ENCODE data around the gene SLC29A4. TPM values are rescaled to one million over a fixed set of nuclear protein-coding genes. Genes with fewer than 3 reads are reported as not detected.
"Not testable (repeated sequence)": the region's sequence is repeated elsewhere in the genome, so short reads cannot be mapped to it uniquely, and the experiment has no call there.

The SLC29A4 gene
- total RNA-seq, 1 donor from 2014 or later = 1.8 TPM

GRCh38 chr7:5265320-5266190, 17.2 kb upstream of the SLC29A4 start:
- no peak for DNase-seq
- Mint-ChIP-seq H3K36me3 (ENCODE audit: low read depth) (no peaks in the 10 kb centered on the region), H3K4me1 (no peaks in the 10 kb centered on the region), H3K4me3 (no peak overlapping the region), H3K9me3 (no peaks in the 10 kb centered on the region), H3K27me3 (peaks cover 3% of the 10 kb centered on the region), H3K27ac (no peak overlapping the region)
- intact Hi-C loops (cut with micrococcal nuclease) = no loop called here

DNA sequence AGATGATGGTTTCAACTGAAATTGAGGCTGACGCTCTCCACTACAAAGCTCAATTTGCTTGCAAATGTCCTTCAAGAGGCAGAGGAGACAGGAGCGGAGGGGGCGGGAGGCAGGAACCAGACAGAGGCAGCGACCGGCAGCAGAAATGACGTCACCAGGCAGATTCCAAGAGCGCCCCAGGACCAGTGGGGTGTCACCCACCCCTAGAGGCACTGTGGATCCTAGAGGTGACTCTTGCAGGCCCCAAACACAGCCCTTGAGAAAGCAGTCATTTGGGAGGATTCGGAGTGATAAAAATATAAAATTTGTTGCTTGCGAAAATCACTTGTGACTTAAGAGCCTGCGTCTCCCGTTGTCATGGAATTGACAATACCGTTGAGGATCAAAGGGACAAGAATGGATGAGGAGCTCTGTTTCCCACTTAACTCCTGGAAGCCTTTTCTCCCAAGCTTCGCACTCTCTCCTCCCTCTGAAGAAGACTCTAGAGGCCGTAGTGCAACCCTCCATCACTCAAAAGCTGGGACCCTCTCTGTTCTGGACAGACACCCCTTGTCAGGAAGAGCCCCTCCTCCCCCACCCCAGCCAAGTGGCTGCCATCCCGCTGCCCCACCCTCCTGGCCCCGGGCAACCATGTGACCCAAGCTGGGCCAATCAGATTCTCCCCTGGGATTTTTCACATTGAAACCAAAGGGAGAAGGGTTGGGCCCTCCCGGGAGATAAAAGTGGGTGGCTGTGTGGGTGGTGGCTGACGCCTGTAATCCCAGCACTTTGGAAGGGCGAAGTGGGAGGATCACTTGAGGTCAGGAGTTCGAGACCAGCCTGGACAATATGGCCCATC, 16.3 kb upstream of the SLC29A4 start:
- H3K27me3 Mint-ChIP-seq = peaks cover 3% of the 10 kb centered on the region
- H3K36me3 Mint-ChIP-seq (ENCODE audit: low read depth) = no peaks in the 10 kb centered on the region
- H3K9me3 Mint-ChIP-seq = no peaks in the 10 kb centered on the region
- no peak for DNase-seq
- H3K27ac Mint-ChIP-seq = no peak overlapping the region
- H3K4me3 Mint-ChIP-seq = no peak overlapping the region
- intact Hi-C loops (cut with micrococcal nuclease) = no loop called here
- H3K4me1 Mint-ChIP-seq = no peaks in the 10 kb centered on the region

DNA sequence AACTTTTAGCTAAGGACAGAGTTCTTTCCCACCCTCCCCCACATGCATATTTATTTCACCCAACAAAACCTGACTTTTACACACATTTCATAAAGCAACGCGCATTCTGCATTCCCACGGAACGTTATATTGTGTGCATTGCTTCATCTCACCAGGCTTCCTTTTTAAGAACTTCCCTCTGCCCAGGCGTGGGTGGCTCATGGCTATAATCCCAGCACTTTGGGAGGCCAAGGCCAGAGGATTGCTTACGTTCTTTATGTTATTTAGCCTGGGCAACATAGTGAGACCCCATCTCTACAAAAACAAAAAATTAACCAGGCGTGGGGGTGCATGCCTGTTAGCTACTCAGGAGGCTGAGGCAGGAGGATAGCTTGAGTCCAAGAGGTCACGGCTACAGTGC, 14.9 kb upstream of the SLC29A4 start:
- H3K27me3 Mint-ChIP-seq; H3K36me3 Mint-ChIP-seq (ENCODE audit: low read depth); H3K4me1 Mint-ChIP-seq; H3K9me3 Mint-ChIP-seq; DNase-seq; H3K27ac Mint-ChIP-seq; intact Hi-C loops (cut with micrococcal nuclease); H3K4me3 Mint-ChIP-seq: not testable (repeated sequence)

- H3K9me3 Mint-ChIP-seq; DNase-seq; H3K27ac Mint-ChIP-seq; H3K36me3 Mint-ChIP-seq (ENCODE audit: low read depth); H3K4me1 Mint-ChIP-seq; intact Hi-C loops (cut with micrococcal nuclease); H3K27me3 Mint-ChIP-seq; H3K4me3 Mint-ChIP-seq: not testable (repeated sequence)
Observed at GRCh38 chr7:5269992-5270657, 12.6 kb upstream of the SLC29A4 start.

DNA sequence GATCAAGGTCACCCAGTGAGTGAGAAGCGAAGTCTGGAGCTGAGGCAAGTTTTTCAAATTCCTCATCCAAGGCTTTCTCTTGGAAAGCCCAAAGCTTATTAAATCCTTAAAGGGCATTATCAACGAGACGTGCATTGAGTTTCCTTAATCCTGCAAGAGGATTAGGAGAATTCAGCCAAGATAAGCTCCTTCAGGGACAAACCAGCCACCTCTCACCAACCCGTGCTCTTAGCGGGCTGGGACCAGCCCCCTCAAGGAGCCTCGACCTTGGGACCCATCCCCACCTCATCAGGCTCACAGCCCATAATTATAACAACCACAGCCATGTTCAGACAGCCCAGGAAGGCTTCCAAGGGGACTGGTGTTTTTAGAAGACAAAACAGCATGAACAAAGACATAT, 12.0 kb upstream of the SLC29A4 start:
- Mint-ChIP-seq H3K9me3 (no peaks in the 10 kb centered on the region), H3K27ac (no peak overlapping the region), H3K4me1 (no peaks in the 10 kb centered on the region), H3K4me3 (no peak overlapping the region), H3K27me3 (peaks cover 5% of the 10 kb centered on the region), H3K36me3 (ENCODE audit: low read depth) (no peaks in the 10 kb centered on the region)
- intact Hi-C loops (cut with micrococcal nuclease) = no loop called here
- no peak for DNase-seq

DNA sequence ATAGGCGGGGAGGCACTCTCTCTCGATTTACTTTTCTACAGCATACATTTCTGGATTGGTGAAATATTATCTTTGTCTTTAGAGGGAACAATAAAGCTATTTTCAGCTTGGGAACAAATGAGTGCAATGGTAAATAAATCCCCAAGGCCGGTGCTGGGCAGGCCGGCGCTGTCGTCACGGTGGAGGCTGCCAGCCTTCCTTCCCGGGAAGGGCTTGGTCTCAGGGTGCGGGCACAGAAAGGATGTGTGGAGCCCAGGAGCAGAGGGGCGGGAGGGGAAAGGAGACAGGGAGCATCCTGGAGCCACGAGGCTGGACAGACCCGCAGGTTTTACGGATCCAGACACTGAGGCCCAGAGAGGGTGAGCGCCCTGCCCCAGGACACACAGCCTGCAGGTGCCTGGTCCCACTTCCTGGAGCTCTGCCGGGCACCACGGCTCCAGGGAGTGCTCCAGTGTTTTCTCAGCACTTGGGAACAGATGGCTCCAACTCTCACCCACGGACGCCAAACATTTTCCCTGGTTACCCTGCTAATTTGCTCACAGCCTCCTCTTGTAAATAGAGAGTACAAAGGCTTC, 8.8 kb upstream of the SLC29A4 start:
- intact Hi-C loops (cut with micrococcal nuclease); DNase-seq; H3K27ac Mint-ChIP-seq; H3K9me3 Mint-ChIP-seq; H3K27me3 Mint-ChIP-seq; H3K36me3 Mint-ChIP-seq (ENCODE audit: low read depth); H3K4me3 Mint-ChIP-seq; H3K4me1 Mint-ChIP-seq: not testable (repeated sequence)

- intact Hi-C loops (cut with micrococcal nuclease) = no loop called here
- peaks cover 8% of the 10 kb centered on the region for H3K27me3 Mint-ChIP-seq
- H3K27ac Mint-ChIP-seq = no peak overlapping the region
- DNase-seq = no peak
- H3K4me1 Mint-ChIP-seq = no peaks in the 10 kb centered on the region
- no peak overlapping the region for H3K4me3 Mint-ChIP-seq
- no peaks in the 10 kb centered on the region for H3K36me3 Mint-ChIP-seq (ENCODE audit: low read depth)
- H3K9me3 Mint-ChIP-seq = no peaks in the 10 kb centered on the region
Observed at GRCh38 chr7:5274441-5274840, 8.3 kb upstream of the SLC29A4 start.

DNA sequence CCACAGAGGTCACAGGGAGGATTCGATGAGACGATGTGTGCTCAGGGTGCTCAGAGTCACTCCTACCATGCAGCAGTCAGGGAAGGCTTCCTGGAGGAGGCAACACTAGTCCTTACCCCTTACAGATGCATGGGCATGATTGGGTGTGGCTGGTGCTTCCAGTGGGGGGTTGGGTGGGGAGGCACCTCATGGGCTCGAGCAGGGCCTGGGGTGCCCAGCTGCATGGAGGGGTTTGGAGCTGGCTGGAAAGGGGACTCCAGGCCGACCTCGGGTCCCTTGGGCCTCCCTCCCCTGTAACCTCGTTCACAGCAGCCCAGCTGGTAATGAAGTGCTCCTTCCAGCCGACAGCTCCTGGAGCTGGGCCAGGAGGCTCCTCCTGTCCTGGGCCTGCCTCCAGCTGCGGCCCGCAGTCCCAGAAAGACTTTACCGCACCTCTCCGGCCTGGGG, 7.7 kb upstream of the SLC29A4 start:
- DNase-seq; H3K4me3 Mint-ChIP-seq; intact Hi-C loops (cut with micrococcal nuclease); H3K4me1 Mint-ChIP-seq; H3K27ac Mint-ChIP-seq; H3K36me3 Mint-ChIP-seq (ENCODE audit: low read depth); H3K9me3 Mint-ChIP-seq: not testable (repeated sequence)
- peaks cover 12% of the 10 kb centered on the region for H3K27me3 Mint-ChIP-seq

- H3K27me3 Mint-ChIP-seq; H3K4me1 Mint-ChIP-seq; DNase-seq; H3K27ac Mint-ChIP-seq; H3K4me3 Mint-ChIP-seq; H3K36me3 Mint-ChIP-seq (ENCODE audit: low read depth); H3K9me3 Mint-ChIP-seq; intact Hi-C loops (cut with micrococcal nuclease): not testable (repeated sequence)
Observed at GRCh38 chr7:5275510-5275909, 7.2 kb upstream of the SLC29A4 start.

GRCh38 chr7:5276123-5276522, 6.6 kb upstream of the SLC29A4 start:
- H3K9me3 Mint-ChIP-seq; DNase-seq; intact Hi-C loops (cut with micrococcal nuclease); H3K36me3 Mint-ChIP-seq (ENCODE audit: low read depth); H3K4me3 Mint-ChIP-seq; H3K4me1 Mint-ChIP-seq; H3K27ac Mint-ChIP-seq: not testable (repeated sequence)
- H3K27me3 Mint-ChIP-seq = peaks cover 11% of the 10 kb centered on the region

GRCh38 chr7:5276611-5277010, 6.1 kb upstream of the SLC29A4 start:
- no peaks in the 10 kb centered on the region for H3K36me3 Mint-ChIP-seq (ENCODE audit: low read depth)
- H3K4me1 Mint-ChIP-seq = no peaks in the 10 kb centered on the region
- H3K9me3 Mint-ChIP-seq = no peaks in the 10 kb centered on the region
- peaks cover 13% of the 10 kb centered on the region for H3K27me3 Mint-ChIP-seq
- intact Hi-C loops (cut with micrococcal nuclease) = no loop called here
- no peak overlapping the region for H3K27ac Mint-ChIP-seq
- H3K4me3 Mint-ChIP-seq = no peak overlapping the region
- DNase-seq = no peak

- peaks cover 11% of the 10 kb centered on the region for H3K27me3 Mint-ChIP-seq
- H3K27ac Mint-ChIP-seq = no peak overlapping the region
- no peak overlapping the region for H3K4me3 Mint-ChIP-seq
- H3K9me3 Mint-ChIP-seq = no peaks in the 10 kb centered on the region
- intact Hi-C loops (cut with micrococcal nuclease) = no loop called here
- H3K4me1 Mint-ChIP-seq = no peaks in the 10 kb centered on the region
- no peak for DNase-seq
- H3K36me3 Mint-ChIP-seq (ENCODE audit: low read depth) = no peaks in the 10 kb centered on the region
Observed at GRCh38 chr7:5278766-5279165, 4.0 kb upstream of the SLC29A4 start.

- intact Hi-C loops (cut with micrococcal nuclease) = no loop called here
- no peak for DNase-seq
- H3K27me3 Mint-ChIP-seq = peaks cover 14% of the 10 kb centered on the region
- H3K27ac Mint-ChIP-seq = no peak overlapping the region
- H3K4me1 Mint-ChIP-seq = no peaks in the 10 kb centered on the region
- no peaks in the 10 kb centered on the region for H3K36me3 Mint-ChIP-seq (ENCODE audit: low read depth)
- H3K4me3 Mint-ChIP-seq = no peak overlapping the region
- no peaks in the 10 kb centered on the region for H3K9me3 Mint-ChIP-seq
Observed at GRCh38 chr7:5279734-5280133, 3.0 kb upstream of the SLC29A4 start.
